ENCODE measurements around the gene CAMK1D.

- TF ChIP-seq GATA2 (IDR thresholded peaks at IDR 0.05; ENCODE audit: low read depth, low read length) (no peak), GATA3 (IDR thresholded peaks at IDR 0.05; ENCODE audit: low read depth, low read length) (no peak)
Observed at GRCh38 chr10:12803776-12804175, 454.4 kb downstream of the CAMK1D start.
